ENCODE data around the gene CACNA1C.

DNA sequence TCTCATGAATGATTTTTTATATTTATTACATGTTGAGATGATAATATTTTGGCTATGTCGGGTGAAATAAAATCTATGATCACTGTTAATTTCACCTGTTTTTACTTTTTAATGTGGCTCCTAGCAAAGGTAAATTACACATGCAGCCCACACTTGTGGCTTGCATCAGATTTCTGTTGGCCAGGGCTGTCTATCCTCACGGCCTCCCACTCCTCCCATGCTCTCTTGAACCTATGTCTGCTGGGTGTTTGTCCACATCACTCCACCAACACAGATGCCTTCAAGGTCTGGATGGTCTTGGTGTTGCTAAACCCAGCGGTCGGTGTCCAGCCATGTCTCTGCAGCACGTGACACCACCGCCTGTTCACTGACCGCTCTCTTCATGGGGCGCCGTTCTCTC lies 402.6 kb downstream of the CACNA1C start:
- no peak for TF ChIP-seq CTCF (conservative IDR thresholded peaks at IDR 0.05)
- TF ChIP-seq ZFX (IDR thresholded peaks at IDR 0.05) = no peak

Measured in C4-2B (cell line).